ENCODE data around the gene MNAT1. TPM values are rescaled to one million over a fixed set of nuclear protein-coding genes. Genes with fewer than 3 reads are reported as not detected.

Gene MNAT1
- total RNA-seq, 1 donor from 2014 or later = 28.5 TPM

DNA sequence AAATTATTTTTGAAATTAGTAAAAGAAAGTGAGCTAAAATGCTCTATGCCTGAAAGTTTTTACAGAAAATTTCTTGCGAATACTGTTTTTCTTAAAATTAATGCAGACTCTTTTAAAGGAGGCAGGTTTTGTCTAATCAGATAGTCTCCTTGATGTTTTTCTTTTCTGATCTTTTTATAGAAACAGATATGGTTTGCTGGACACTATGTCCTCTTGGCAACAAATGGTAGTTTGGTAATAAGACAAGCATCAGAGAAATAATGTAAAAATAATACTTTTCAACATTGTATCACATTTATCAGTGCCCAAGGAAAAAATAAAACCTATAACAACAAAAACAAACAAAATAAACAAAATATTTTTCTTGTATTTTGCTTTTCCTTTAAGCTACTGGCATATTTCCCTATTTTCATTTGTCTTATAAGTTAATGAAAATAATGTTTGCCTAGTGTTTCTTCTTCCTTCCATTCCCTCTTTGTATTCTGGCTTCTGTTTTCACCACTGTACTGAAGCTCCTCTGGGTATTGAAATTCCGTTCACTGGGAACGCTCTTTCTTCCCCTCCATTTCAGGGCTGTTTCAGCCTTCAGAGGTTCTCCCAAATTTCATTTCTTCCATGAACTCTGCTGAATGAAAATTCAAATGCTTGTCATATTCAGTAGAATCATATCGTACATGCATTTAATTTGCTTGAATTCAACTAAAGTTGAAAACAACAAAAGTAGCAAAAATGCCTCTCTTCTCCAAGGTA lies 131.0 kb downstream of the MNAT1 start:
- no peak for DNase-seq
- Histone ChIP-seq H3K4me1 (peaks cover 55% of the 10 kb centered on the region), H3K9me3 (replicated peaks) (no peaks in the 10 kb centered on the region), H3K27me3 (ENCODE audit: low read depth) (no peaks in the 10 kb centered on the region), H3K27ac (replicated peaks) (peak overlapping the region; percentile 67), H3K36me3 (no peaks in the 10 kb centered on the region), H3K4me3 (no peak overlapping the region)
- intact Hi-C loops (cut with micrococcal nuclease) = no loop called here
- TF ChIP-seq, protein P1, sequence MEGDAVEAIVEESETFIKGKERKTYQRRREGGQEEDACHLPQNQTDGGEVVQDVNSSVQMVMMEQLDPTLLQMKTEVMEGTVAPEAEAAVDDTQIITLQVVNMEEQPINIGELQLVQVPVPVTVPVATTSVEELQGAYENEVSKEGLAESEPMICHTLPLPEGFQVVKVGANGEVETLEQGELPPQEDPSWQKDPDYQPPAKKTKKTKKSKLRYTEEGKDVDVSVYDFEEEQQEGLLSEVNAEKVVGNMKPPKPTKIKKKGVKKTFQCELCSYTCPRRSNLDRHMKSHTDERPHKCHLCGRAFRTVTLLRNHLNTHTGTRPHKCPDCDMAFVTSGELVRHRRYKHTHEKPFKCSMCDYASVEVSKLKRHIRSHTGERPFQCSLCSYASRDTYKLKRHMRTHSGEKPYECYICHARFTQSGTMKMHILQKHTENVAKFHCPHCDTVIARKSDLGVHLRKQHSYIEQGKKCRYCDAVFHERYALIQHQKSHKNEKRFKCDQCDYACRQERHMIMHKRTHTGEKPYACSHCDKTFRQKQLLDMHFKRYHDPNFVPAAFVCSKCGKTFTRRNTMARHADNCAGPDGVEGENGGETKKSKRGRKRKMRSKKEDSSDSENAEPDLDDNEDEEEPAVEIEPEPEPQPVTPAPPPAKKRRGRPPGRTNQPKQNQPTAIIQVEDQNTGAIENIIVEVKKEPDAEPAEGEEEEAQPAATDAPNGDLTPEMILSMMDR (IDR thresholded peaks at IDR 0.05; ENCODE audit: borderline replicate concordance) = no peak

DNA sequence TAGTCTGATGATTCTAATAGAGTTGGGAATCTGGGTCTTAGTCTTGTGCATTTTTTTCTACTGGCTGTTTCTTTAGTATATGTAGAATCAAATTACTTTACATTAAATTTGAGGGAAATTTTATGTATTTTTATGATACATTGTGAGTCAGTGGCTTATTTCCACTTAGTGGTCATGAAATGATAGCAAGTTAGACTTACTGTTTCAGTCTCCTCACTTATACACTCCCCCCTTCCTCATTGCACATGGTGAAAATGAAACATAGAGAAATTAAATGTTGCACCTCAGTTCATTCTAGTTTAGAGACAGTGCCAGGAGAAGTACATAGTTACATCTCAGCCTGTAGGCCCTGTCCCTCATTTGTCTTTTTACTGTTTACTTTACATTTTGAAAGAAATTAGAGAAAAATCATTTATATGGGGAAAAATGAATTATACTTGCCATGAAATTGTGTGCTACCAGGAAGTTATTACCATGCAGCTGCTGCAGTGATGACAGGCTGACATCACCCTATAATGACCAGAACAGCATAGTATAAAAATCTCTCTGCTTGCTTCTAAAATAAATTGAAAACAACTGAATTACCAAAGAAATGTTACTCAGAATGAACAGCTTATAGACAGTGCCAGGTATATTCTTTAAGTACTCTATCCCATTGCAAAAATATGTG lies 133.1 kb downstream of the MNAT1 start:
- TF ChIP-seq, protein P1 (IDR thresholded peaks at IDR 0.05; ENCODE audit: borderline replicate concordance) = no peak
- Histone ChIP-seq H3K36me3 (no peaks in the 10 kb centered on the region), H3K9me3 (replicated peaks) (no peaks in the 10 kb centered on the region), H3K4me3 (no peak overlapping the region), H3K27me3 (ENCODE audit: low read depth) (no peaks in the 10 kb centered on the region), H3K27ac (replicated peaks) (peak overlapping the region; percentile 67), H3K4me1 (peaks cover 41% of the 10 kb centered on the region)
- intact Hi-C loops (cut with micrococcal nuclease) = no loop called here
- DNase-seq = no peak

DNA sequence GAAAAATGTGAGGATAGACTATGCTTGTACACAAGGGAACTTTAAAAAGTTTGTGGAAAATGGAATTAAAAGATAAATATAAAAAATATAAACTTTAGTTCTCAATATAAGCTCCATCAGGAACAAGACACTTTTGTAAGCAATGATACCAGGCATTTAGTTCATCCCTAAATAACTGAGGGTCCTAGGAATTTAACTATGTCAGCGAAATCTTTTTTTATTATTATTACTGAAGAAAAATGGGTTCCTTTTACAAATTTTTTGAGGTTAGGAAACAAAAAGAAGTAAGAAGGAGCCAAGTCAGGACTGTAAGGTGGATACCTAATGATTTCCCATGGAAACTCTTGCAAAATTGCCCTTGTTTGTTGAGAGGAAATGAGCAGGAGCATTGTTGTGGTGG lies 143.6 kb downstream of the MNAT1 start:
- intact Hi-C loops (cut with micrococcal nuclease) = no loop called here
- H3K4me3 ChIP-seq = no peak overlapping the region
- TF ChIP-seq, protein P1 (IDR thresholded peaks at IDR 0.05; ENCODE audit: borderline replicate concordance) = no peak
- H3K9me3 ChIP-seq (replicated peaks) = peaks cover 12% of the 10 kb centered on the region
- H3K27me3 ChIP-seq (ENCODE audit: low read depth) = no peaks in the 10 kb centered on the region
- no peaks in the 10 kb centered on the region for H3K4me1 ChIP-seq
- no peak for DNase-seq
- no peak overlapping the region for H3K27ac ChIP-seq (replicated peaks)
- H3K36me3 ChIP-seq = peaks cover 19% of the 10 kb centered on the region

DNA sequence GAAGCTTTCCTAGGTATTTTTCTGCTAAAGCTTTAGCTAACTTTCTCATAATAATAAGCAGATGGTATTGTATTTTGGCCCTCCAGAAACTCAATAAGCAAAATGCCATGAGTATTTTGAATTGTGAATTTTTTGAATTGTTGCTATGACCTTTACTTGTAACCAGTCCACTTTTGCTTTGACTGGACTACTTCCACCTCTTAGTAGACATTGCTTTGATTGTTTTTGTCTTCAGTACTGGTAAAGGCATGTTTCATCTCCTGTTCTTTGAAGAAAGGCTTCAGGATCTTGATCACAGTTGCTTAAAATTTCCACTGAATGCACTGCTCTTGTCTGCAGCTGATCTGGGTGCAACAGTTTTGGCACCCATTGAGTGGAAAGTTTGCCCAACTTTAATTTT lies 144.0 kb downstream of the MNAT1 start:
- H3K27ac ChIP-seq (replicated peaks) = no peak overlapping the region
- no peaks in the 10 kb centered on the region for H3K27me3 ChIP-seq (ENCODE audit: low read depth)
- intact Hi-C loops (cut with micrococcal nuclease) = no loop called here
- H3K4me3 ChIP-seq = no peak overlapping the region
- DNase-seq = no peak
- TF ChIP-seq, protein P1 (IDR thresholded peaks at IDR 0.05; ENCODE audit: borderline replicate concordance) = no peak
- peaks cover 17% of the 10 kb centered on the region for H3K9me3 ChIP-seq (replicated peaks)
- no peaks in the 10 kb centered on the region for H3K4me1 ChIP-seq
- peaks cover 21% of the 10 kb centered on the region for H3K36me3 ChIP-seq

DNA sequence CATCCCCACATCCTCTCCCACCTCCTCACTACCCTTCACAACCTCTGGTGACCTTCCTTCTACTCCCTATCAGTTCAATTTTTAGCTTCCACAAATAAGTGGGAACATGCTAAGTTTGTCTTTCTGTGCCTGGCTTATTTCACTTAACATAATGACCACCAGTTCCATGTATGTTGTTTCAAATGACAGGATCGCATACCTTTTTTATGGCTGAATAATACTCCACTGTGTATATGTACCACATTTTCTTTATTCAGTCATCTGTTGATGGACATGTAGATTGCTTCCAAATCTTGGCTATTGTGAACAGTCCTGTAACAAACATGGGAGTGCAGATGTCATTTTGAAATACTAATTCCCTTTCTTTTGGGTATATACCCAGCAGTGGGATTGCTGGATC lies 147.7 kb downstream of the MNAT1 start:
- H3K27me3 ChIP-seq (ENCODE audit: low read depth) = no peaks in the 10 kb centered on the region
- no peaks in the 10 kb centered on the region for H3K4me1 ChIP-seq
- no peak overlapping the region for H3K4me3 ChIP-seq
- intact Hi-C loops (cut with micrococcal nuclease) = no loop called here
- TF ChIP-seq, protein P1 (IDR thresholded peaks at IDR 0.05; ENCODE audit: borderline replicate concordance) = no peak
- H3K27ac ChIP-seq (replicated peaks) = no peak overlapping the region
- DNase-seq = no peak
- H3K36me3 ChIP-seq = peaks cover 26% of the 10 kb centered on the region
- peaks cover 31% of the 10 kb centered on the region for H3K9me3 ChIP-seq (replicated peaks)
